ENCODE measurements around the gene ATG14.

Gene ATG14

DNA sequence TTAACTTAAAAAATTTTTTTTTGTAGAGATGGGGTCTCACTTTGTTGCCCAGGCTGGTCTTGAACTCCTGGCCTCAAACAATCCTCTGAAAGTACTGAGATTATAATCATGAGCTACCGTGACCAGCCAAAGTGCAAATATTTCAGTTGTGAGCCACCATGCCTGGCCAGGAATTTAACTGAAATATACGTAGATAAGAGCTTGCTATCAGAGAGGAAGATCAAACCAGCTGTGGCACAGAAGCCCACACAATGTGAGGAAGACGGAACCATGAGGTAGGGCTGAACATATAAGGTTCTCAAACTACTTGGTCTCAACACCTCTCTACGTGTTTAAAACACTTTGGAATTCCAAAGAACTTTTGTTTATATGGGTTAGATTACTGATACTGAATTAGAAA, 29.1 kb downstream of the ATG14 start:
- Histone ChIP-seq H3K4me3 (ENCODE audit: low read depth, low read length) (no peak overlapping the region), H3K4me1 (no peaks in the 10 kb centered on the region), H3K9me3 (no peaks in the 10 kb centered on the region), H3K27me3 (no peaks in the 10 kb centered on the region), H3K36me3 (peaks cover 15% of the 10 kb centered on the region)
- TF ChIP-seq, protein P1, sequence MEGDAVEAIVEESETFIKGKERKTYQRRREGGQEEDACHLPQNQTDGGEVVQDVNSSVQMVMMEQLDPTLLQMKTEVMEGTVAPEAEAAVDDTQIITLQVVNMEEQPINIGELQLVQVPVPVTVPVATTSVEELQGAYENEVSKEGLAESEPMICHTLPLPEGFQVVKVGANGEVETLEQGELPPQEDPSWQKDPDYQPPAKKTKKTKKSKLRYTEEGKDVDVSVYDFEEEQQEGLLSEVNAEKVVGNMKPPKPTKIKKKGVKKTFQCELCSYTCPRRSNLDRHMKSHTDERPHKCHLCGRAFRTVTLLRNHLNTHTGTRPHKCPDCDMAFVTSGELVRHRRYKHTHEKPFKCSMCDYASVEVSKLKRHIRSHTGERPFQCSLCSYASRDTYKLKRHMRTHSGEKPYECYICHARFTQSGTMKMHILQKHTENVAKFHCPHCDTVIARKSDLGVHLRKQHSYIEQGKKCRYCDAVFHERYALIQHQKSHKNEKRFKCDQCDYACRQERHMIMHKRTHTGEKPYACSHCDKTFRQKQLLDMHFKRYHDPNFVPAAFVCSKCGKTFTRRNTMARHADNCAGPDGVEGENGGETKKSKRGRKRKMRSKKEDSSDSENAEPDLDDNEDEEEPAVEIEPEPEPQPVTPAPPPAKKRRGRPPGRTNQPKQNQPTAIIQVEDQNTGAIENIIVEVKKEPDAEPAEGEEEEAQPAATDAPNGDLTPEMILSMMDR (IDR thresholded peaks at IDR 0.05; ENCODE audit: low read depth, low read length) = no peak
- no peak for DNase-seq

DNA sequence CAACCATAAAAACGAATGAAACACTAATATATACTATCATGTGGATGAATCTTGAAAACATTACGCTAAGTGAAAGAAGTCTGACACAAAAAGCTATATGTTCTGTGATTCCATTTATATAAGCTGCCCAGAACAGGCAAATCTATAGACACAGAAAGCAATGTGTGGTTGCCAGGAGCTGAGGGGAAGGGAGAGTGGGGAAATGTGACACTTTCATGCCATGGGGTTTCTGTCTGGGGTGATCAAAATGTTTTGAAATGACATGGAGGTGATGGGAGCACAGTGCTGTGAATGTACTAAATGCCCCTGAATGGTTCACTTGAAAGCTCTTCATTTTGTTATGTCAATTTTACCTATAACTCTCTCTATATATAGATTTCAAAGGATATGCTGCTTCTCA, 30.1 kb downstream of the ATG14 start:
- H3K4me3 ChIP-seq (ENCODE audit: low read depth, low read length) = no peak overlapping the region
- H3K27me3 ChIP-seq = no peaks in the 10 kb centered on the region
- TF ChIP-seq, protein P1 (IDR thresholded peaks at IDR 0.05; ENCODE audit: low read depth, low read length) = no peak
- peaks cover 24% of the 10 kb centered on the region for H3K36me3 ChIP-seq
- no peak for DNase-seq
- no peaks in the 10 kb centered on the region for H3K4me1 ChIP-seq
- no peaks in the 10 kb centered on the region; the same call in 1 of the 2 replicates for H3K9me3 ChIP-seq

GRCh38 chr14:55381040-55381439, 30.6 kb downstream of the ATG14 start:
- TF ChIP-seq, protein P1 (IDR thresholded peaks at IDR 0.05; ENCODE audit: low read depth, low read length) = no peak

GRCh38 chr14:55377236-55377635, 34.4 kb downstream of the ATG14 start:
- H3K4me3 ChIP-seq (ENCODE audit: low read depth, low read length) = no peak overlapping the region
- peaks cover 31% of the 10 kb centered on the region for H3K36me3 ChIP-seq
- no peak for DNase-seq
- no peaks in the 10 kb centered on the region for H3K27me3 ChIP-seq
- H3K9me3 ChIP-seq = no peaks in the 10 kb centered on the region; the same call in 1 of the 2 replicates
- TF ChIP-seq, protein P1 (IDR thresholded peaks at IDR 0.05; ENCODE audit: low read depth, low read length) = peak; percentile 20
- H3K4me1 ChIP-seq = no peaks in the 10 kb centered on the region

More at GRCh38 chr14:55381040-55381439, 30.6 kb downstream of the ATG14 start:
- H3K36me3 ChIP-seq = peaks cover 29% of the 10 kb centered on the region
- no peaks in the 10 kb centered on the region for H3K4me1 ChIP-seq
- no peaks in the 10 kb centered on the region for H3K27me3 ChIP-seq
- no peak for DNase-seq
- H3K9me3 ChIP-seq = no peaks in the 10 kb centered on the region; the same call in 1 of the 2 replicates
- H3K4me3 ChIP-seq (ENCODE audit: low read depth, low read length) = no peak overlapping the region

DNA sequence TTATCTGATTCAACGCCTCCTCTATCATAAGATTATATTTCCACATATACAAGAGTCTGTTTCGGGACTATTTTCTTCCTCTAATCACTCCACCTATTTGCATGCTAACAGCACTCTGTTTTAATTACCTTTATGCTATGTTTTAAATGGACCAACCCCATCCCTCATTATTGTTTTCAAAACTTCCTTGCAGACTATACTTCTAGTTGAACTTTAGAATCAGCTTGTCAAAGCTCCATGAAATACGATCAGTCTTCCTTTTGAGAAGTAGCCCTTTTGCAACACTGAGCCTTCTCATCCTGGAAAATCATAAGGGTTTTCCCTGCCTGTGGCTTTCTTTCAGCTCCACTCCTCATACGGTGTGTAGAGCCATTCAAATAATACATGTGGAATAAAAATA, 36.9 kb downstream of the ATG14 start:
- DNase-seq = no peak
- H3K9me3 ChIP-seq = no peaks in the 10 kb centered on the region; the same call in 1 of the 2 replicates
- peaks cover 22% of the 10 kb centered on the region for H3K36me3 ChIP-seq
- H3K4me3 ChIP-seq (ENCODE audit: low read depth, low read length) = no peak overlapping the region
- H3K27me3 ChIP-seq = no peaks in the 10 kb centered on the region
- TF ChIP-seq, protein P1 (IDR thresholded peaks at IDR 0.05; ENCODE audit: low read depth, low read length) = no peak
- no peaks in the 10 kb centered on the region for H3K4me1 ChIP-seq

DNA sequence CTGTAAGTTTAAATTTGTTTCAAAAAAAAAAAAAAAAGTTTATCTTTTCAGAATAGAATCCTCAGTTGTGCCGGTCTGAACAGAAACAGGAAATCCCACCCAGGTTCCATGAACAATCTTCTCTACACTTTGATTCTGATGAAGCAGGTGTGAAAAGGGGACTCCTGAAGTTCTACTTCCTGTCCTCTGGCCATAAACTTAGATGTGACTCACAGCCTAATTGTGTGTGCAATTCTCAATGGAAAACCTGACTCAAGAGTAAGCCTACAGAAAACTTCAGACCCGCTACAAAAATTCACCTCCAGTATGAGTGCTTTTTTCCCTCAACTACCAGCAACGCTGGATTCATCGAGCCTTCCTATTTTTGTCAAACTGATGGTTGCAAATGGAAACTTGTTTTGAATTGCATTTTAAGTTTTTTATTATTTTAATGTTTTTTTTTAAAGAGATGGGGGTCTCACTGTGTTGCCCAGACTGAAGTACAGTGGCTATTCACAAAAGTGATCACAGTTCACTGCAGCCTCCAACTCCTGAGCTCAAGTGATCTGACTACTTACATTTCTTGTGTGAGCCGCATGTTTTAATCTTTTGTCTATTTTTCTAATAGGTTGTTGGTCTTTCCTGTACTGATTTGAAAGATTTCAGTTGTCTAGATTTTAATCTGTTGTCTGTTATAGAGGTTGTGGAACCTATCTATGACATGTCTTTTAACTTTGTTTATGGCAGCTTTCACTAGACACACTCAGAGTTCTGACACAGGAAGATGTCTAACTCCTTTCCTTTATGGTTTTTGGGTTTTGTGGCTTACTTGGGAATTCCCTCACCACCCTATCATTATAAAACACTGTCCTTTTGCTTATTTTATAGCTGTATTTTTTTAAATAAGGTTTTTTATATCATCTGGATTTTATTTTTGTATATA, 37.6 kb downstream of the ATG14 start:
- no peaks in the 10 kb centered on the region; the same call in 1 of the 2 replicates for H3K9me3 ChIP-seq
- DNase-seq = no peak
- H3K4me1 ChIP-seq = no peaks in the 10 kb centered on the region
- TF ChIP-seq, protein P1 (IDR thresholded peaks at IDR 0.05; ENCODE audit: low read depth, low read length) = no peak
- peaks cover 28% of the 10 kb centered on the region for H3K36me3 ChIP-seq
- H3K27me3 ChIP-seq = no peaks in the 10 kb centered on the region
- H3K4me3 ChIP-seq (ENCODE audit: low read depth, low read length) = no peak overlapping the region

All from BE2C (cell line).